Chondrocyte (in vitro differentiated cells): ENCODE measurements around the gene ZNF485. TPM values are rescaled to one million over a fixed set of nuclear protein-coding genes. Genes with fewer than 3 reads are reported as not detected.

Experiments used
- DNase-seq: peaks from one replicate; pipeline ENCODE4 v3.0.0; 2021; ENCODE audit warnings: mixed read lengths, low spot score
- H3K27ac Mint-ChIP-seq: one replicate; pipeline ENCODE4 v1.8.0; 2021; ENCODE audit warnings: mild to moderate bottlenecking, moderate library complexity, mixed read lengths; ENCODE audit not compliant: unreplicated experiment
- H3K27me3 Mint-ChIP-seq: 2 replicates; pipeline ENCODE4 v1.8.0; 2021; ENCODE audit warnings: low read depth, mixed read lengths
- H3K36me3 Mint-ChIP-seq: 2 replicates; pipeline ENCODE4 v1.8.0; 2021; ENCODE audit warnings: low read depth, mixed read lengths
- H3K4me1 Mint-ChIP-seq: 2 replicates; pipeline ENCODE4 v1.8.0; 2021; ENCODE audit warnings: low read depth, mild to moderate bottlenecking, mixed read lengths
- H3K4me3 Mint-ChIP-seq: one replicate; pipeline ENCODE4 v1.8.0; 2021; ENCODE audit warnings: mild to moderate bottlenecking, moderate library complexity, mixed read lengths; ENCODE audit not compliant: unreplicated experiment
- H3K9me3 Mint-ChIP-seq: 2 replicates; pipeline ENCODE4 v1.8.0; 2021; ENCODE audit warnings: low read depth, mixed read lengths
- CTCF ChIP-seq: fragments of 200-600 bp; sonication (generic); IDR thresholded peaks from 2 replicates; pipeline ENCODE4 v1.5.0; 2021; ENCODE audit warnings: antibody characterized with exemption, mild to moderate bottlenecking, moderate library complexity
- total RNA-seq: library from RNA; stranded (reverse); gene quantifications from 3 replicates; pipeline ENCODE4 v1.2.1, GENCODE V29; 2021

ZNF485 gene
- total RNA-seq, 1 donor from 2014 or later = 1.9 TPM

- H3K9me3 Mint-ChIP-seq = peaks cover 2% of the 10 kb centered on the region
- peaks cover under 1% of the 10 kb centered on the region for H3K27me3 Mint-ChIP-seq
- TF ChIP-seq CTCF = no peak
- H3K4me1 Mint-ChIP-seq = peaks cover 19% of the 10 kb centered on the region
- no peak overlapping the region for H3K27ac Mint-ChIP-seq
- no peak for DNase-seq
- peak overlapping the region; percentile 75 for H3K4me3 Mint-ChIP-seq
- peaks cover 3% of the 10 kb centered on the region for H3K36me3 Mint-ChIP-seq
Observed at GRCh38 chr10:43607199-43607573, 948 bp downstream of the ZNF485 start.

DNA sequence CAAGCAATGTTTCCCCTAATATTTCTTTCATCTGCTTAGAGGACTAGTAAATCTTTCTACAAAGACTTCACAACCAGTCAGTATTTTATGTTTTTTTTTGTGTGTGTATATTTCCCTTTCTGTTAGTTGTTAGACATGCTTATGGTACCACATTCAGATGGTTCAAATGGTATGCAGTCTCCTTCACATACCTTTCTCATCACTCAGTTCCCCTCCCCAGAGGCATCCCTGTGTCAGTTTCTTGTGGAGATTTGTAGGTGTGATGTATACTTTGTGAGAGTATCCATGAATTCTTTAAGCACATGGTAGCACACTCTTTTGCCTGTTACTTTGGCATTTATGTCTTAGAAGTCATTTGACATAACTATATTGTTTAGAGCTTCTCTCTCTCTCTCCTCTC lies 4.4 kb downstream of the ZNF485 start:
- Mint-ChIP-seq H3K4me1 (peaks cover 27% of the 10 kb centered on the region), H3K27ac (no peak overlapping the region), H3K27me3 (no peaks in the 10 kb centered on the region), H3K36me3 (peaks cover 14% of the 10 kb centered on the region), H3K4me3 (no peak overlapping the region), H3K9me3 (peaks cover 6% of the 10 kb centered on the region)
- no peak for TF ChIP-seq CTCF
- DNase-seq = no peak

DNA sequence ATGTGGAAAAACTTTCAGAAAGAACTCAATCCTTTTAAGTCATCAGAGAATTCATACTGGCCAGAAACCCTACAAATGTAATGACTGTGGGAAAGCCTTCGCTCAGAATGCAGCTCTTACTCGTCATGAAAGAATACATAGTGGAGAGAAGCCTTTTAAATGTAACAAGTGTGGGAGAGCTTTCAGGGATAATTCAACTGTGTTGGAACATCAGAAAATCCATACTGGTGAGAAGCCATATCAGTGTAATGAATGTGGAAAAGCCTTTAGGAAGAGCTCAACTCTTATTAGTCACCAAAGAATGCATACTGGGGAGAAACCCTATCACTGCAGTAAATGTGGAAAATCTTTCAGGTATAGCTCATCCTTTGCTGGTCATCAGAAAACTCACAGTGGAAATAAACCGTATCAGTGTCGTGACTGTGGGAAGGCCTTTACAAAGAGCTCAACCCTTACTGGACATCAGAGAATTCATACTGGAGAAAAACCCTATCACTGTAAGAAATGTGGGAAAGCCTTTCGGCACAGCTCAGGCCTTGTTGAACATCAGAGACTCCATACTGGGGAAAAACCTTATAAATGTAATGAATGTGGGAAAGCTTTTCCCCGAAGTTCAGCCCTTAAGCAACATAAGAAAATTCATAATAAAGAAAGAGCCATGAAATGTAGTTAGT lies 10.6 kb downstream of the ZNF485 start:
- no peak overlapping the region for H3K27ac Mint-ChIP-seq
- TF ChIP-seq CTCF = no peak
- no peak for DNase-seq

DNA sequence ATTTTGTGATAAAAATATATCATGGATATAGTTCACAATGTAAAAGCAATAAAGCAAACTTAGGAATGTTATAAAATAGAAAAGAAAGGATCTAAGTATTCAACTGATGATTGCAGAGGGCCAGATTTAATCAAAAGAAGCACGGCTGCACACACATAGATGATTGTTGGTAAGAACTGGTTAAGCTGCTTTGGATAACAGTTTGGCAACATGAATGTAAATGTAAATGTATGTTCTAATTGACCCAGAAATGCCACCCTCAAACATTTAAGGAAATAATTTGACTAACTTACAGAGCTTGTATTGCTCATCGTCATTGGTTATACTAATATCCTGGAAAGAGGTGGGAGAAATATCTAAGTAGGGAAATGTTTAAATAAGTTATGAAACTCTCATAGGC lies 13.1 kb downstream of the ZNF485 start:
- peaks cover 25% of the 10 kb centered on the region for H3K36me3 Mint-ChIP-seq
- H3K4me1 Mint-ChIP-seq = peaks cover 6% of the 10 kb centered on the region
- no peak overlapping the region for H3K4me3 Mint-ChIP-seq
- no peak overlapping the region for H3K27ac Mint-ChIP-seq
- no peak for DNase-seq
- peaks cover 35% of the 10 kb centered on the region for H3K9me3 Mint-ChIP-seq
- H3K27me3 Mint-ChIP-seq = no peaks in the 10 kb centered on the region
- no peak for TF ChIP-seq CTCF

More for the DNA sequence above, 10.6 kb downstream of the ZNF485 start:
- no peaks in the 10 kb centered on the region for H3K27me3 Mint-ChIP-seq
- peaks cover 37% of the 10 kb centered on the region for H3K9me3 Mint-ChIP-seq
- peaks cover 30% of the 10 kb centered on the region for H3K36me3 Mint-ChIP-seq
- H3K4me1 Mint-ChIP-seq = peaks cover 8% of the 10 kb centered on the region
- H3K4me3 Mint-ChIP-seq = no peak overlapping the region

- no peak for DNase-seq
- Mint-ChIP-seq H3K27me3 (no peaks in the 10 kb centered on the region), H3K9me3 (peaks cover 18% of the 10 kb centered on the region), H3K27ac (no peak overlapping the region), H3K36me3 (peaks cover 6% of the 10 kb centered on the region), H3K4me1 (peaks cover 6% of the 10 kb centered on the region), H3K4me3 (no peak overlapping the region)
- no peak for TF ChIP-seq CTCF
Observed at GRCh38 chr10:43622038-43622437, 15.8 kb downstream of the ZNF485 start.
